Activated T-cell treated with anti-CD3 and anti-CD28 coated beads, Interleukin-2, amount 50 U/mL, for 1 hour (primary cell): ENCODE data around the gene PUDP.
"Not testable (repeated sequence)": the region's sequence is repeated elsewhere in the genome, so short reads cannot be mapped to it uniquely, and the experiment has no call there.

Experiments
- DNase-seq: peaks from one replicate; pipeline ENCODE4 v3.0.0-alpha.2; 2020

PUDP gene

GRCh38 chrX:7025471-7025870 is 122.5 kb downstream of the PUDP start:
- DNase-seq = no peak

- no peak for DNase-seq
These were observed 123.1 kb downstream of the PUDP start for GRCh38 chrX:7024850-7025249.

- DNase-seq = not testable (repeated sequence)
These were observed 125.0 kb downstream of the PUDP start for GRCh38 chrX:7022996-7023395.

DNA sequence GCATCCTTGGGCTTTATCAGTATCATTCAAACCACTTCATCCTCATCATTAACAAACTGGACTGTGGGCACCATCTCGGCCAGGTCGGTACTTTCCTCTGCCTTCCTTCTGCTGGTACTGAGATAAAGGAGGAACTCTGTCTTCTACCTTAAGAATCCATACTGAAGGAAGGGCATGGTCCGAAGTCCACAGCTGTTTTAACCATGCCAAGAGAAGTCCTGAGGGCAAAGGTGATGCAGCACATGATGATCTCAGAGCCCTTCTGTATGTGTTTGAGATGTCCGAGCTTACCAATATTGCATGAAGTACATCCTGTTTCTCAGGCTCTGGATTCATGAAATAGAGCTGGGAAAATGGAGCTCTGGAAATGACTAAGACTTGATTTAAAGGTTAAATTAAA is 126.0 kb downstream of the PUDP start:
- DNase-seq = no peak

DNA sequence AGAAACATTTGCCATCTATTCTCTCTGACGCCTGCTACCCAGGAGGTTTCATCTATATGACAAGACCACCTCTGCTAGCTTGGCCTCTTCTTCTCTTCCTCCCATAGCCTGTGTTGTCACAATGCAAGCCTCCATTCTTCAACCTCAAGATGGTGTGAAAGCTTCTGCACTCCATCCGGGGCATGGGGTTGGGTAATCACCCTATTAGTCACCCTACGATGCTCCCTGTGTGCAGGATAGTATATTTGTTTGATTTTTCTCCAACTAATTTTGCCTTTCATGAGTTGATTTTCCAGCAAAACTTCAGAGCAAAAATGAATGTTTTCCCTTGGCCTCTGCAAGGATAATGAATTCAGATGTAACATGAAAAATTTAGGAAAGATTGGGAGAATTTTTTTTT is 128.4 kb downstream of the PUDP start:
- no peak for DNase-seq

GRCh38 chrX:7012262-7012834 is 135.6 kb downstream of the PUDP start:
- not testable (repeated sequence) for DNase-seq

DNA sequence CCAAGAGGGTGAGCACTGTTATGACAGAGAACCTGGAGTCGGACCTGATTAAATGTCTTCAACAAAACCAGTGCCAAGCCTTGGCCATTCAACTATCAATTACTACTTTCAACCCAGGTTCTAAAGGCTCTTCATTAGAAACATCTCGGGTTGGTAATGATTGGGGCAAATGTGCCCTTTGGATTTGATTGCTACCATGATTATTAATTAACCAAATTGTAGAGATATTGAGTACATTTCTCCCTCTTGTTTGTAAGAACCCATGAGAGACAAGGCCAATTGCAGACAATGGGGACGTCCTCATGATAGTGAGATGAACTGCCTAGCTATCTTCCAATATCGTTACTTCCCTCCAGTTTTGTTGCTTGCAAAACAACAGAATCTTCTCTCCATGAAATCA is 137.1 kb downstream of the PUDP start:
- not testable (repeated sequence) for DNase-seq

- not testable (repeated sequence) for DNase-seq
These were observed 140.6 kb downstream of the PUDP start for GRCh38 chrX:7007328-7007727.
